Progenitor cell of endocrine pancreas (in vitro differentiated cells): ENCODE measurements around the gene CRELD2. TPM values are rescaled to one million over a fixed set of nuclear protein-coding genes. Genes with fewer than 3 reads are reported as not detected.
A peak's percentile ranks its signal among the peaks of the same experiment; 100 is the strongest.

Source experiments
- DNase-seq: peaks from one replicate; pipeline ENCODE4 v3.0.0; 2021; ENCODE audit warnings: low spot score; ENCODE audit not compliant: unreplicated experiment
- H3K27ac Mint-ChIP-seq: 2 replicates; pipeline ENCODE4 v1.8.0; 2021; ENCODE audit warnings: mild to moderate bottlenecking, moderate library complexity, mixed read lengths
- H3K27me3 Mint-ChIP-seq: 2 replicates; pipeline ENCODE4 v1.8.0; 2021; ENCODE audit warnings: mixed read lengths
- H3K36me3 Mint-ChIP-seq: 2 replicates; pipeline ENCODE4 v1.8.0; 2022; ENCODE audit warnings: mixed read lengths; ENCODE audit not compliant: insufficient read depth
- H3K4me1 Mint-ChIP-seq: 2 replicates; pipeline ENCODE4 v1.8.0; 2021; ENCODE audit warnings: low read depth, mixed read lengths
- H3K4me3 Mint-ChIP-seq: 2 replicates; pipeline ENCODE4 v1.8.0; 2021; ENCODE audit warnings: low read depth, mild to moderate bottlenecking, moderate library complexity, mixed read lengths
- H3K9me3 Mint-ChIP-seq: 2 replicates; pipeline ENCODE4 v1.8.0; 2021; ENCODE audit warnings: low read depth, mixed read lengths
- total RNA-seq: library from RNA; stranded (reverse); gene quantifications from 2 replicates; pipeline ENCODE4 v1.2.1, GENCODE V29; 2021
- TF ChIP-seq, protein P1 (sequence below): fragments of 200-600 bp; sonication (generic); IDR thresholded peaks from one replicate; pipeline ENCODE4 v1.5.0; 2021; ENCODE audit warnings: antibody characterized with exemption, mild to moderate bottlenecking; ENCODE audit not compliant: unreplicated experiment

Gene CRELD2
- total RNA-seq, 1 donor from 2014 or later = 42.2 TPM

DNA sequence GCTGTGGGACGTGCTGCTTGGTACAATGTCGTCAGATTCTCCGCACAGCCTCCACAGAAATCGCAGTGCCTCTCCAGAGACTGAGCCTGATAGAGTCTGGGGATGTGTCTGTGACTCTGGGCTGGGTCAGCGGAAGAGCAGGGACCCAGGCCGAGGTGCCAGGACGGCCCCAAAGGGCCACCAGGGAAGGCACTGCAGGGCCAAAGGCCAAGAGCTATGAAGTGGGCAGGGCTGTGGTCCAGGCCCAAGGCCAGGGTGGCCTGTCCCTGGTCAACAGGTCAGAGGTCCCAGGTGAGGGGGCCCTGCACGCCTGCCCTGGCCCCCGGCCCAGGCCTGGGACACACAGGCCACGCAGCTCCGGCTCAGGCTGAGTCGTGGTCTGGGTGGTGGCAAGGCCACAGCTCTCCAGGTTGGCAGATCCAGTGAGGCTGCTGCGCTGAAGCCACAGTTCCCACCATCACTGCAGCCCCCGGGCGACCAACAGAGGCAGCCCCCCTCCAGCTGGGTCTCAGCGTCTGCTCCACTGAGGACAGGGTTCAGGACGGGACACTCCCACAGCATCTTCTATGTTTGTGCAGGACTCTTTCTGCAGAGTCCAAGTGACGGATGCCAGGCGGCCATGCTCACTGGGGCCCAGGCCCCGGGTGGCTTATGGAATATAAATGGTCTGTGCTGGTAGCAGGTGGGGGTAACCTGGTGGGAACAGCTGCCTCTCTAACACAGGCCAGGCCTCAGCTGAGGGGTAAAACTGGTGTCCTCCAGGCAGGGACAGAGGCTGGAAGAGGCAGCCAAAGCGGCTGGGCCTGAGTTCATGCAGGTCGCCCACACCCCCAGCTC lies 37.4 kb downstream of the CRELD2 start:
- TF ChIP-seq, protein P1, sequence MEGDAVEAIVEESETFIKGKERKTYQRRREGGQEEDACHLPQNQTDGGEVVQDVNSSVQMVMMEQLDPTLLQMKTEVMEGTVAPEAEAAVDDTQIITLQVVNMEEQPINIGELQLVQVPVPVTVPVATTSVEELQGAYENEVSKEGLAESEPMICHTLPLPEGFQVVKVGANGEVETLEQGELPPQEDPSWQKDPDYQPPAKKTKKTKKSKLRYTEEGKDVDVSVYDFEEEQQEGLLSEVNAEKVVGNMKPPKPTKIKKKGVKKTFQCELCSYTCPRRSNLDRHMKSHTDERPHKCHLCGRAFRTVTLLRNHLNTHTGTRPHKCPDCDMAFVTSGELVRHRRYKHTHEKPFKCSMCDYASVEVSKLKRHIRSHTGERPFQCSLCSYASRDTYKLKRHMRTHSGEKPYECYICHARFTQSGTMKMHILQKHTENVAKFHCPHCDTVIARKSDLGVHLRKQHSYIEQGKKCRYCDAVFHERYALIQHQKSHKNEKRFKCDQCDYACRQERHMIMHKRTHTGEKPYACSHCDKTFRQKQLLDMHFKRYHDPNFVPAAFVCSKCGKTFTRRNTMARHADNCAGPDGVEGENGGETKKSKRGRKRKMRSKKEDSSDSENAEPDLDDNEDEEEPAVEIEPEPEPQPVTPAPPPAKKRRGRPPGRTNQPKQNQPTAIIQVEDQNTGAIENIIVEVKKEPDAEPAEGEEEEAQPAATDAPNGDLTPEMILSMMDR = no peak
- Mint-ChIP-seq H3K9me3 (no peaks in the 10 kb centered on the region), H3K27ac (no peak overlapping the region), H3K36me3 (no peaks in the 10 kb centered on the region), H3K4me3 (no peak overlapping the region), H3K4me1 (peaks cover 1% of the 10 kb centered on the region), H3K27me3 (no peaks in the 10 kb centered on the region)
- DNase-seq = no peak

DNA sequence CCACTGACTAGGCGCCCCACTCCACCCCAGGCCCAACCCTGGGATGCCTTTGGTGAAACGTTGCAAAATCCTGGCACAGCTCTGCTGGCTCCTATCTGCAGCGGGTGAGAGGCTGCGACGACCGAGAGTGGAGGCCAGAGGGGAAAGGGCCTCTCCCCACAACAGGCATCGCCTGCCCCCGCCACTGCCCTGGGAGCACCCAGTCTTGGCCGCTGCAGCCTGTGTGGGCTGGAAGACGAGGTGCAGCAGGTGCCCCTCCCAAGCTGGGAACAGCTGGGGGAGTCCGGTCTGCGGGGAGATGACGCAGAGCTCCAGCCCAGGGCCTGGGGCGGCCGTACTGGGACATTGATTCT lies 38.0 kb downstream of the CRELD2 start:
- Mint-ChIP-seq H3K4me1 (peaks cover 1% of the 10 kb centered on the region), H3K9me3 (no peaks in the 10 kb centered on the region), H3K27ac (no peak overlapping the region), H3K36me3 (no peaks in the 10 kb centered on the region), H3K4me3 (no peak overlapping the region), H3K27me3 (no peaks in the 10 kb centered on the region)
- no peak for DNase-seq
- TF ChIP-seq, protein P1 = no peak

DNA sequence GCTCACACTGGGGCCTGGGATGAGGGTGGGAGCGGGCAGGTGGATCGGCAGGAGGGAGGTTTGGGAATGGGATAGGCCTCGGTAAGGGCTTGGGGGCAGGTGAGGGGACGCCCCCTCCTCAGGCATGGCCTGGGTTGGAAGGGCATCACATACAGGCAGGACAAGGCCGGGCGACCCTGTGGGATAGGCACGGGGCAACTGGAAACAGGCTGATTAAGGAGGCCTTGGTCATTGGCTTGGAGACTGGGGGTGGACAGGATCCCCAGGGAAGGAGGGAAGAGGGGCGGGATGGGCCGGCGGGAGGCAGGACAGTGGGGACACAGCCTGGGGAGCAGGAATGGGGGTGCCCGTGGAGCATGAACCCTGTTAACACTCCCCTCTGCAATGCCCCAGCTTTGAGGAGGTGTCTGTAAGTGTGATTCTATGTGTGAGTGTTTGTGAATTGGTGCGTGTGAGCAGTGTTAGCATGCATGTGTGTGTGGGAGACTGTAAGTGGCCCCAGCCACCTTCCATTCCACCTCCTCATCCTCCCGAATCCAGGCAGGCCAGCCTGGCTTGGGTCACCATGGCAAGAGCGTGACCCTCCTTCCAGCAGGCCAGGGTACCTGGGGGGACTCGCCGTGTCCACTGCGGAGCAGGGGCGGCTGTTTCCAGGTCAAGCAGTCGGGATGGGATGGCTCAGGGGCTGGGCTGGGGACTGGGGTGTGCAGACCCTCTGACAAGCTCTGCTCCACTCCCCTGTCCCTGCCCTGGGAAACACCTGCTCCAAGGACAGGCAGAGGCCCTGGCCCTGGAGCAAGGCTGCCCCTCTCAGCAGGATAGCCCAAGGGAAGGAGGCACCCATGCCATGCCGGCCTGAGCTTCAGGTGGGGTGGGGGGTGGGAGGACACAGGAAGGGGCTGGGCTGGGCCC lies 38.7 kb downstream of the CRELD2 start:
- Mint-ChIP-seq H3K4me3 (no peak overlapping the region), H3K36me3 (no peaks in the 10 kb centered on the region), H3K9me3 (no peaks in the 10 kb centered on the region), H3K27me3 (no peaks in the 10 kb centered on the region), H3K27ac (peak overlapping the region; percentile 4), H3K4me1 (peaks cover 1% of the 10 kb centered on the region)
- TF ChIP-seq, protein P1 = no peak
- no peak for DNase-seq

DNA sequence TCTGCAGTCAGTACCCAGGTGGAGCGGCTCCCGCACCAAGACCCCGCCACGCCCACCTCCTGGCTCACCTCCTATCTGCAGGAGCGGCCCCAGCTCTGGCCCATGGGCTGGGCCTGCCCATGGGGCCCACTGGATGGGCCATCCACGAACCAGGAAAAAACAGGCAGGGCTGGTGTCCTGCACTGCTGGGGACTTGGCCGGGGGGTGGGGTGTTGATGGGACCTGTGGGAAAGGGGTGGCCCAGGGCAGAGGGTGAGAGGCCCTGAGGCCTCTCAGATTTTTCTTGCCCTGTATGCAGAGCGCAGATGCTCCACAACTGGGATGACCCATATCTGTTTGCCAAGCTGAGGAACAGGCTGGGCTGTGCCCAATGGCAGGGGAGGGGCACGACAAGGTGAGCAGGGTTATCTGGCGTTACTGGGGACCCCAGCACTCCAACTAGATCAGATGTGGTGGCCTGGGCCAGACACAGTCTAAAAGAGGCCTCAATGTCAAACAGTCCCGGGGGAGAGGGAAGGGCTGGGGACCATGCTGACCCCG lies 39.5 kb downstream of the CRELD2 start:
- TF ChIP-seq, protein P1 = no peak
- Mint-ChIP-seq H3K9me3 (no peaks in the 10 kb centered on the region), H3K36me3 (no peaks in the 10 kb centered on the region), H3K4me3 (no peak overlapping the region), H3K4me1 (no peaks in the 10 kb centered on the region), H3K27ac (no peak overlapping the region), H3K27me3 (no peaks in the 10 kb centered on the region)
- DNase-seq = no peak

DNA sequence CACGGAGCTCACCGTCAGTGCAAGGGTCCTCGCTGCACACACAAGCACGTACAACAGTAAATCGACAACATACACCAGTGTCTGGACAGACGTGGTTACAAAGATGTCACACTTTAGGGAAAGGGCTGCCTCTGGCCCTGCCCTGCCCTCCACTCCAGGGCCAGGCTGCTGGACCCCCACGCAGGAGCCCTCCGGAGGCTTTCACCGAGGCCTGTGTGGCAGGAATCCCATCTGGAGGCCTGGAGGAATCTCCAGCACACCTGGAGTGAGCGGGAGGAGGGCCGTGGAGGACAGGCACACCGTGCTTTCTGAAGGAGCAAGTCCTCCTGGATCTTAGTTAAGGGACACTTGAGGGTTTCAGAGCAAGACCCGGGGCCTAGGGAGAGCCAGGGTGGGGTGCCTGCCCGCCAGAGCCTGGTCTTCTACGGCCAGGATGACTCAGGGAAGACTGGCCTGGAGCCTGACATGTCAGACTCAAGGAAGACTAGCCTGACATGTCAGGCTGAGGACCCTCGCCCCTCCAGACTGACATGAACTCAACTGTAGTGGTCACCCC lies 40.0 kb downstream of the CRELD2 start:
- Mint-ChIP-seq H3K27ac (no peak overlapping the region), H3K27me3 (no peaks in the 10 kb centered on the region)
- TF ChIP-seq, protein P1 = no peak

More for the DNA sequence above, 40.0 kb downstream of the CRELD2 start:
- Mint-ChIP-seq H3K36me3 (no peaks in the 10 kb centered on the region), H3K9me3 (no peaks in the 10 kb centered on the region), H3K4me3 (peak overlapping the region; percentile 64), H3K4me1 (no peaks in the 10 kb centered on the region)
- DNase-seq = no peak
